Inflammatory macrophage treated with lipopolysaccharide for 1 hour (primary cell): Measurements from ENCODE around the gene C20orf144.
"Not testable (repeated sequence)": the region's sequence is repeated elsewhere in the genome, so short reads cannot be mapped to it uniquely, and the experiment has no call there.

Source experiments
- DNase-seq, 2 donors: peaks; one replicate each; pipeline ENCODE4 v3.0.0-alpha.2; 2020 to 2022

The C20orf144 gene

GRCh38 chr20:33662172-33662571 lies at the start of gene C20orf144:
C20orf144 (plus strand) TSS chr20:33662327; CDS start chr20:33662346, 19 bp downstream.
- DNase-seq, result no peak

GRCh38 chr20:33621717-33622400 lies 40.3 kb upstream of the C20orf144 start:
- no peak for DNase-seq

DNA sequence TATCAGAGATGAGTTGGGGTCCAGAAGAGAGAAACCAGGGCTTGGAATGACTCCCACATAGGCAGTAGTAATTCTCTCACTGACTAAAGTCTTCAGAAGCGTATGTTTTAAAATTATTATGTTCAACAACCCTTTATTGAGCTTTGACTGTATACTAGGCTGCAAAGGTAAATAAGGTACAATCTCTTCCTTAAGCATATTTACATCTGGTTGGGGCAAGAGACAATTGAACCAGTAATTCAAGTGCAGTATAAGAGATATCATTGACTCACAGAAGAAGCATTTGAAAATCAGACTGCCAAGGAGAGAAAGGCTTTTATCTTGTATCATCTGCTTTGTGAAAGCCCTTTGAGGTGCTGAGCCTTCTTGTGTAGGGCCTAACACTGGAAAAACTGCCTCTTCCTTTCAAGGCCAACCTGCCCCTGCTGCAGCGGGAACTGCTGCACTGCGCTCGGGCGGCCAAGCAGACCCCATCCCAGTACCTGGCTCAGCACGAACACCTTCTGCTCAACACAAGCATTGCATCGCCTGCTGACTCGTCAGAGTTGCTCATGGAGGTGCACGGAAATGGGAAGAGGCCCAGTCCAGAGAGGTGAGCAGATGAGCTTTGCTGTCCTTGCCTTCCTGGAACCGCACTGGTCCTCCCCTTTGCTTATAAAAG lies 39.3 kb upstream of the C20orf144 start:
- DNase-seq, result no peak

- DNase-seq, result no peak
These were observed 37.7 kb upstream of the C20orf144 start for GRCh38 chr20:33624399-33624798.

DNA sequence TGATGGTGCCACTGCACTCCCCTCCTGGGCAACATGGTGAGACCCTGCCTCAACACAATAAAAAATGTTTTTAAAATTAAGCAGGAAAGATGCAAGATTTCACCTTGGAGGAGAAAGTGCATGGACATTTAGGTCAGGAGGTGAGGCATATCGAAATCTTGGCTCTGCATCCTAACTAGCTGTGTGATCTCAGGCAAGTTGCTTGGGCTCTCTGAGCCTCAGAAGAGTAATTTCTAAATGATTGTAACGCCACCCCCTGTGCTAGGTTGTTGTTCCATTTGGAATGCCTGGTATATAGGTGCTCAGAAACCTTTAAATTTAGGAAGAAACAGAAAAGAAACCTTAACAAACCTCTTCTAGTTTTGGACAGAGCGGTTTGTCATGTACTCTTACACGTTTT lies 35.9 kb upstream of the C20orf144 start:
- no peak for DNase-seq

DNA sequence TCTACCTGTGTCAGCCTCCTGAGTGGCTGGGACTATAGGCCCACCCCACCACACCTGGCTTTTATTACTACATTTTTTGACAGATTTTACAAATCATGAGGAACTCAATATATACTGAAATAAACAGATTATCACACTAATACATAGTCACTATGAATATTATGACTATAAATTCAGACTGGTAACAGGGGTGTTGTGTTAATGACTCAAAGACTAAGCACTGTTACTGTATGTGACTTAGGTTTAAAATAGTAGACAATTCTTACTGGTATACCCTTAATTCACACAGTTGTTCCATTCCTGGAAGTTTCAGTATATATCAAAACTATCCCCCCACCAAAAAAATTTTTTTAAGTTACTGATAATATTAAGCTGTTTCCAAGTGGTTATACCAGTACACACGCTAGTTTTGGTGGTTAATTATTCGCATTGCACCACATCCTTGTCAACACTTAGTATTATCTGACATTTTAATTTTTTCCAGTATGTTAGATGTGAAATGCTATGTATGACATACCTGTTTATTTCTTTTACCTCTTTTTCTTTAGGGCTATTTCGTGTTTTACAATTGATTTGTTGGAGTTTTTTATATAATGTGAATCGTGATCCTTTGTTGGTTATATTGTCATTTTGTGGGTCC lies 34.4 kb upstream of the C20orf144 start:
- no peak for DNase-seq

- no peak for DNase-seq
These were observed 32.6 kb upstream of the C20orf144 start for GRCh38 chr20:33629533-33629932.

DNA sequence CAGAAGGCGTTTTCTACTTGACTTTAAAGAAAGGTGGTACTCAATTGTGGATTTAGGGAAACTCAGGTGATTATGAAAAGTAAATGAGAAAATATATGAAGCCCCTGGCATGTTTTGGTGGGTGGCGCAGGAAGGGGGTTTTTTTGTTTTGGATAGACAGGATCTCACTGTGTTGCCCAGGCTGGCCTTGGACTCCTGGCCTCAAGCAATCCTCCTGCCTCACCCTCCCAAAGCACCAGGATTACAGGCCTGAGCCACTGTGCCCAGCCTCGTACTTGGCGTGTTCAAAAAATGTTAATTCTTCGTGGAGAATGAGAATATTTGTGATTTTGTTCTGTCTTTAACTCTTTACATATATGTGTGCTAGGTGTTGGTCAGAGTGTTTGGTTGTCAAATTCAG lies 32.1 kb upstream of the C20orf144 start:
- no peak for DNase-seq

DNA sequence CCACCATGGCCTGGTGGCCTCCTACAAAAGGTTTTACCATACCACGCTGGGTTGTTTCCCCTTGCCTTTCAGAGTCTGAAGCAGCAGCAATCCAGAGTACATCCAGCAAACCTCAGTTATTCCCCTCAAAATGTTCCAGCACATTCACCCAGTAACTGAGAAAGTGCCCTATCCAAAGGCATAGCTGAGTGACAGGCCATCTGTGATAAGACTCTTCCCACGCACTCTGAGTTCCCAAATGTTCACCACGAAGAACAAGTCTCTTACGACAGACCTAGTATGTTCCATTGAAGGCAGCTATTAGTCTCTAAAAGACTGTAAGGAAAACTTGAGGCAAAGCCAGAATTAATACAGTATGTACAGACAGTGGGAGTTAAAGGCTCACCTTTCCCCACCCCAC lies 31.6 kb upstream of the C20orf144 start:
- DNase-seq, result peak in 1 of 2 donors; percentile 3

DNA sequence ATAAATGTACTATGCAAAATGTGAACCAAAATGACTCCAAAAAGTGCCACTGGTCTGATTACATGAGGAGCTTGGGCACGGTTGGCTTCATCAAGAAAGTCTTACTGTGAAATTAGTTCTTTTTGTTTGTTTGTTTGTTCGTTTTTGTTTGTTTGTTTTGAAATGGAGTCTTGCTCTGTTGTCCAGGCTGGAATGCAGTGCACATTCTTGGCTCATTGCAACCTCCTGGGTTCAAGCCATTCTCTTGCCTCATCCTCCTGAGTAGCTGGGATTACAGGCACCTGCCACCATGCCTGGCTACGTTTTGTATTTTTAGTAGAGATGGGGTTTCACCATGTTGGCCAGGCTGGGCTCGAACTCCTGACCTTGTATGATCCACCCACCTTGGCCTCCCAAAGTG lies 30.2 kb upstream of the C20orf144 start:
- DNase-seq, result not testable (repeated sequence)

- DNase-seq, result no peak
These were observed 26.8 kb upstream of the C20orf144 start for GRCh38 chr20:33635341-33635740.

- DNase-seq, result no peak
These were observed 25.4 kb upstream of the C20orf144 start for GRCh38 chr20:33636776-33637175.

DNA sequence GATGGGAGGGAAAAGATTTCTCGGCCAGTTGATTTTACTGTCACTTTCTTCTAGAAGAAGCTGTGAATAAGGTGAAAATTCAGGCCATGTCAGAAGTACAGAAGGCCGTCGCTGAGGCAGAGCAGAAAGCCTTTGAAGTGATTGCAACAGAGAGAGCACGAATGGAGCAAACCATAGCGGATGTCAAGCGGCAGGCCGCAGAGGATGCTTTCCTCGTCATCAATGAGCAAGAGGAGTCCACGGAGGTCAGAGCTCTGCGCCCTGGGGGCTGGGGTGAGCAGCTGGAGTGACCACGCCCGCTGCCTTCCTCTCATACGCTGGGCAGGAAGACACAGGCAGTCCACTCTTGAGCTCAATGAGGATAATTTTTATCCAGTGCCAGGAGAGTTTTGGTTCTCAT lies 21.8 kb upstream of the C20orf144 start:
- no peak for DNase-seq

DNA sequence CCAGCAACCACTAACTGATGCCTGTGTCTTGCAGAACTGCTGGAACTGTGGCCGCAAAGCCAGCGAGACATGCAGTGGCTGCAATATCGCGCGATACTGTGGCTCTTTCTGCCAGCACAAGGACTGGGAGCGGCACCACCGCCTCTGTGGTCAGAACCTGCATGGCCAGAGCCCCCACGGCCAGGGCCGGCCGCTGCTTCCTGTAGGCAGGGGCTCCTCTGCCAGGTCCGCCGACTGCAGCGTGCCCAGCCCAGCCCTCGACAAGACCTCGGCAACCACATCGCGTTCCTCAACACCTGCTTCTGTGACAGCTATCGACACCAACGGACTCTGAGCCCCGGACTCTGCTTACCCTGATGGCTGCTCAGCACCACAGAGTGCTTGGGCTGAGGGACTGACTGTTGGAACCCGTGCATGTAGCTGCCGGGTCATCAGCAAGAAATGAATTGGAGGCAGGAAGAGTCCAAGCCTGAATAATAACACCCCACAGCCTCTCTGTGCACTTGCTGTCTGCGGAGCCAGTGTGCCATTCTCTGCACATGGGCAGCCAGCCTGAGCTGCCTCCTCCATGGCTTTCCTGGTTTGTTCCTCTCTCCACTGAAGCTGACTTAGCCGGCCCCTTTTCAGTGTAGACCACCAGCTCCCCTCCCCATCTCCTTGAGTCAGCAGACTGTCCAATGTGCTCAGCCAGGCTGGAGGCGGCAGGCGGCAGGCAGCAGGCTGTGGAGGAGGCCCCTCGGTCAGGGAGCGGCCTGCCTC lies 17.6 kb upstream of the C20orf144 start:
- DNase-seq, result no peak

GRCh38 chr20:33645072-33645358 lies 17.1 kb upstream of the C20orf144 start:
- DNase-seq, result no peak

- DNase-seq, result no peak
These were observed 16.7 kb upstream of the C20orf144 start for GRCh38 chr20:33645396-33645795.

GRCh38 chr20:33646191-33646590 lies 15.9 kb upstream of the C20orf144 start:
- DNase-seq, result no peak

GRCh38 chr20:33646959-33647602 lies 15.0 kb upstream of the C20orf144 start:
- not testable (repeated sequence) for DNase-seq

- no peak for DNase-seq
These were observed 14.3 kb upstream of the C20orf144 start for GRCh38 chr20:33647603-33648395.

DNA sequence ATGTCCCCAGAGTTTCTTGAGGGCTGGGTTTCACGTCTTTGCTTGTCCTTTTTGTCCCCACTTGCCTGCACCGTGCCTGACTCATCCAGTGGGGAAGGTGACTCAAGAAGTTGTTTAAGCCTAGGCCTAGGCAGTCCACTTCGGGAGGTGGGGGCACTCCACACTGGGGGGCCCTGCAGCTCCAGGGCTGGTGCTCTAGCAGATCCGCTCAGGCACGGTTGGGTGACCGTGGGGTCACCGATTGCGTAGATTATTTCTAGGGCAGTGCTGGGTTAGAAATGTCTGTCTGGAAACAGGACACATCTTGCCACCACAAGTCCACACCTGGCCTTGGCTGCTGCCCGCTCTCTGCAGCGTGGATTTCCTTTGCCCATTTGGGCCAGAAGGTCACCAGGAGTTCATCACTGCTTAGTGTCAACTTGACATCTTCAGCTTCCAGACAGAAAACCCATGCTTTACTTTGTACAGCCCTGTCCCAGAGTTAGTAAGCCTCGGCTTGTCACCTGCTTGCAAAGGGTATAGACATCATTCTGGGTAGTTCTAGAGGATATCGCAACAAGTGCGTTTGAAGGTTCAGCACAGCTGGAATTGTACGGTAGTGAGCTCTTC lies 13.6 kb upstream of the C20orf144 start:
- DNase-seq, result no peak

DNA sequence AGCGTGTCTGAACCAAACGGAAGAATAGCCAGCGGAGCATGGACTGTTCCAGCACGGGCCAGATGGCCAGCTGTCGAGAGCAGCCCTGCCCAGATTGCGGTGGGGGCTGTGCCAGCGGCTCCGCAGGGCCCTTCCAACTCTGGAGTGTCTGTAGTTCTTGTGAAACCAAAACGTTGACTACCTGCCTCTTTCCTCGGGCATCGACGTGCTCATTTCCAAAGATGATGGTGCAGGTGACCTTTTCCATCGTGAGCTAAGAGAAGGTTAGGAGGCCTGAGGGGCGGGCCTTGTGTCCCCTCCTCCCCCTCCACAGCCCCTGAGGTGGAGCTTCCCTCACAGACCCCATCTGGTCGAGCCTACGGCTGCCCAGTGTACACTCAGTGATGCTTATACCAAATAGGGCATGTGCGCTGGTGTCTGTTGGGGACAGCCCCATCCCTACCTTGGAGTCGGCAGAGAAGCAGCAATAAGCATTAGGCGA lies 12.9 kb upstream of the C20orf144 start:
- DNase-seq, result no peak
